Measurements from ENCODE around the gene SBK1. TPM values are rescaled to one million over a fixed set of nuclear protein-coding genes. Genes with fewer than 3 reads are reported as not detected.

SBK1 gene
- total RNA-seq, 4 donors from 2014 or later, result 1.3 to 2.7 (median 1.8) TPM

DNA sequence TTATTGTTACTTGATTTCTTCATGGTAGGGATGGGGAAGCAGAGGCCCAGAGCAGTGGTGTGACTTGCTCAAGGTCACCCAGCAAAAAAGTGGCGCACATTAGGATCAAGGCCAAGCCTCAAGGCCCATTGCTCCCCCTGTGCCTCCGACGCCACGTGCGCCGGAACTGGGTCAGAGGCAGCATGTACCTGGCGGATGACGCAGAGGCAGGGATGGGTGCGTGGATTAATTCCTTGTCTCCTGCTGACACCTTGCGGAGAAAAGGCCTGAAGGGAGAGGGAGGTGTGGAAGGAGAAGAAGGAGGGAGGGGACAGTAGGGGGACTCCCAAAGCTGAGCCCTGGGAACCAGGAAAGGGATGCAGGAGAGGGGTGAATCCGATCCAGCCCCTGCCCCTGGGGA lies 18.5 kb downstream of the SBK1 start:
- intact Hi-C loops (cut with DNase I; ENCODE audit: low total_unique reads), result no loop called here
- H3K4me3 ChIP-seq (ENCODE audit: low read depth, poor library complexity, severe bottlenecking), result no peak overlapping the region
- DNase-seq (ENCODE audit: low spot score in 2 of 2), result no peak
- no peak for TF ChIP-seq POLR2A (IDR thresholded peaks at IDR 0.05)
- TF ChIP-seq, protein P1, sequence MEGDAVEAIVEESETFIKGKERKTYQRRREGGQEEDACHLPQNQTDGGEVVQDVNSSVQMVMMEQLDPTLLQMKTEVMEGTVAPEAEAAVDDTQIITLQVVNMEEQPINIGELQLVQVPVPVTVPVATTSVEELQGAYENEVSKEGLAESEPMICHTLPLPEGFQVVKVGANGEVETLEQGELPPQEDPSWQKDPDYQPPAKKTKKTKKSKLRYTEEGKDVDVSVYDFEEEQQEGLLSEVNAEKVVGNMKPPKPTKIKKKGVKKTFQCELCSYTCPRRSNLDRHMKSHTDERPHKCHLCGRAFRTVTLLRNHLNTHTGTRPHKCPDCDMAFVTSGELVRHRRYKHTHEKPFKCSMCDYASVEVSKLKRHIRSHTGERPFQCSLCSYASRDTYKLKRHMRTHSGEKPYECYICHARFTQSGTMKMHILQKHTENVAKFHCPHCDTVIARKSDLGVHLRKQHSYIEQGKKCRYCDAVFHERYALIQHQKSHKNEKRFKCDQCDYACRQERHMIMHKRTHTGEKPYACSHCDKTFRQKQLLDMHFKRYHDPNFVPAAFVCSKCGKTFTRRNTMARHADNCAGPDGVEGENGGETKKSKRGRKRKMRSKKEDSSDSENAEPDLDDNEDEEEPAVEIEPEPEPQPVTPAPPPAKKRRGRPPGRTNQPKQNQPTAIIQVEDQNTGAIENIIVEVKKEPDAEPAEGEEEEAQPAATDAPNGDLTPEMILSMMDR (IDR thresholded peaks at IDR 0.05), result no peak
- 93% methylated on average over 11 of the region's 11 CpGs for WGBS, 2 donors

DNA sequence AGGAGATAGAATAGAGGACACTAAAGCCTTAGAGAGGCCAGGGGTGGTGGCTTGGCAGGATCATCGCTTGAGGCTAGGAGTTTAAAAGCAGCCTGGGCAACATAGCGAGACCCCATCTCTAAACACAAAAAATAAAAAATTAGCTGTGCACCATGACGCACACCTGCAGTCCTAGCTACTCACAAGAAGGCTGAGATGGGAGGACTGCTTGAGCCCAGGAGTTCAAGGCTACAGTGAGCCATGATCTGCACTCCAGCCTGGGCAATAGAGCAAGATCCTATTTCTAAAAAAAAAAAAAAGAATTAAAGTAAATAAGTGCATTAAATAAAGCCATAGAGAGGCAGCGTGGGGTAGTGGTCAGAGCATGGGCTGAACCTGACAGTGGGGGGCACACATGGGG lies 19.1 kb downstream of the SBK1 start:
- H3K4me3 ChIP-seq (ENCODE audit: low read depth, poor library complexity, severe bottlenecking), result no peak overlapping the region
- TF ChIP-seq, protein P1 (IDR thresholded peaks at IDR 0.05), result no peak
- TF ChIP-seq POLR2A (IDR thresholded peaks at IDR 0.05), result no peak
- WGBS, 2 donors, result 88 to 91% methylated on average over 4 of the region's 4 CpGs
- intact Hi-C loops (cut with DNase I; ENCODE audit: low total_unique reads), result no loop called here
- no peak for DNase-seq (ENCODE audit: low spot score in 2 of 2)

DNA sequence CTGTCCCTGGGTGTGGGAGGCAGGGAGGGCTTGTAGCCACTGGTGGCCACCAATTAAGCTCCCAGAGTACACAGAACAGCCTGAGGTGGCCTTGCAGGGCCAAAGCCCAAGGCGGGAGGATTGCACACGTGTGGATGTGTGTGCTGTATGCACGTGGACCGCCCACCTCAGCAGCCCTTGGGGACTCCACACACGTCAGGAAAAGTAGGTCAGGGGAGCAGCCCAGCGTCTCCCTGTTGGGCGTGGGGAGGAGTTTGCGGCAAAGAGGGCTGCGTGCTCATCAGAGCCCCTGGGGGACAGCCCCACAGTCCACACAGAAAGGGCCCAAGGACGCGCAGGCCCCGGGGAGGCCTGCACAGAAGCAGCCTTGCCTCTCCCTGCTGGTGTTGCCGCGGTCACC lies 19.6 kb downstream of the SBK1 start:
- TF ChIP-seq, protein P1 (IDR thresholded peaks at IDR 0.05), result no peak
- no peak for DNase-seq (ENCODE audit: low spot score in 2 of 2)
- H3K4me3 ChIP-seq (ENCODE audit: low read depth, poor library complexity, severe bottlenecking), result no peak overlapping the region
- intact Hi-C loops (cut with DNase I; ENCODE audit: low total_unique reads), result no loop called here
- 71 to 84% methylated on average over 14 of the region's 14 CpGs for WGBS, 2 donors

DNA sequence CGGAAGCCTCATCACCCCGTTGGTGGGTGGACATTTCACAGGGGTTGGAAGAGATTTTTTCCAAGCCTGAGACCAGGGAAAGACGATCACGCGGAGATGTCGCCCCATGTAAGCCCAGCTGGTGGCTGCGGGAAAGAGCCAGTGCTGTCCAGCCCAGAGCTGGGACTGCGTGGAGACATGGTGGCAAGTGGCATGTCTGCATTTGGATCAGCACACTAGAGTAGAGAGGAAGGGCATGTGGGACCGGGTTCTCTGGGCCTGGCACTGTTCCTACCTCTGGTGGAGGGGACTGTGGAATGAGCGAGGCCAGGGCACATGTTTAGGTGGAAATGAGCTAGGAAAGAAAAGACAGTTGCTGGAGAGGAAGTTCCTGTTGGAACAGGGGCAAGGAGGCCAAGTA lies 20.0 kb downstream of the SBK1 start:
- intact Hi-C loops (cut with DNase I; ENCODE audit: low total_unique reads), result no loop called here
- TF ChIP-seq POLR2A (IDR thresholded peaks at IDR 0.05), result no peak
- TF ChIP-seq, protein P1 (IDR thresholded peaks at IDR 0.05), result no peak
- DNase-seq (ENCODE audit: low spot score in 2 of 2), result no peak
- 82 to 87% methylated on average over 10 of the region's 10 CpGs for WGBS, 2 donors
- H3K4me3 ChIP-seq (ENCODE audit: low read depth, poor library complexity, severe bottlenecking), result no peak overlapping the region

DNA sequence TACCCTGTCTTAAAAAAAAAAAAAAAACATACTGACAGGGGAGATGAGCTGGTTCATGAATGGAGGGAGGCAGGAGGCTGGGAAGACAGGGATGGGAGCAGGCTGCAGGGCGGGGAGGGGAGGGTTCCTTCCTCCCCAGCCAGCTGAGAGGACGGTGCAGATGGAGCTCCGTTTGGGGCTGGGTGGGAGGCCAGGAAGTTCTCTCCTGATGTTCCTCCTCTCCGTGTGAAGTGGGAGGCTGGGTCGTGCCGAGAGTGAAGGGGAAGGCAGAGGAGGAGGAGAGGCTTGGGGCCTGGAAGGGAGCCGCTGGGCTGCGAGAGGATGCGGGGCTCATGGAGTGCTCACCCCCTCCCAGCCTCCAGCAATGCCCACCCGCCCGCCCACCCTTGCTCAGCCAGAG lies 21.3 kb downstream of the SBK1 start:
- no peak for DNase-seq (ENCODE audit: low spot score in 2 of 2)
- no peak for TF ChIP-seq POLR2A (IDR thresholded peaks at IDR 0.05)
- TF ChIP-seq, protein P1 (IDR thresholded peaks at IDR 0.05), result no peak
- no peak overlapping the region for H3K4me3 ChIP-seq (ENCODE audit: low read depth, poor library complexity, severe bottlenecking)
- intact Hi-C loops (cut with DNase I; ENCODE audit: low total_unique reads), result no loop called here
- 48 to 51% methylated on average over 6 to 11 of the region's 11 CpGs for WGBS, 2 donors

DNA sequence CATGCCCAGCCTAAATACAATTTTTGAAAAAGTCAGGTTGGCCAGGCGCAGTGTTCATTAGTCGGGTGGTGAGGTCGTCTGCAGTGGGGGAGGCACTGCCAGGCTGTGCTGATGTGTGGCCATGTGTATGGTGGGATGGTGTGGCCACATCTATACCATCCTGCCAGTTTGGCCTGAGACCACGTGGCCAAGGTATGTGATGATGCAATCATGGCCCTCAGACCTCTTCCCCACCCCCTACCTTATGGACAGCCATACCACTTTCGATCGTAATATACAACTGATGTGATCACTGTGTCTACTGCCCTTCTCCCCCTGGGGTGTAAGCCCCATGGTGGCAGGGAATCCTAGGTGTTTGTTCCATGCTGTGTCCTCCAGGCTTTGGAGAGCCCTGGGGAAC lies 23.7 kb downstream of the SBK1 start:
- TF ChIP-seq, protein P1 (IDR thresholded peaks at IDR 0.05), result no peak
- TF ChIP-seq POLR2A (IDR thresholded peaks at IDR 0.05), result no peak
- 79 to 89% methylated on average over 4 to 6 of the region's 6 CpGs for WGBS, 2 donors
- intact Hi-C loops (cut with DNase I; ENCODE audit: low total_unique reads), result no loop called here

More for the DNA sequence above, 23.7 kb downstream of the SBK1 start:
- H3K4me3 ChIP-seq (ENCODE audit: low read depth, poor library complexity, severe bottlenecking), result no peak overlapping the region
- DNase-seq (ENCODE audit: low spot score in 2 of 2), result no peak

Data from lower leg skin (tissue), 4 donors.